SK-N-SH (cell line): ENCODE results near the gene CLMP. TPM values are rescaled to one million over a fixed set of nuclear protein-coding genes. Genes with fewer than 3 reads are reported as not detected.

Experiments used
- CTCF ChIA-PET: fragments of 300-600, 350-600 bp; formaldehyde crosslinking; extraction: SDS; loops from one replicate; lab custom pipeline; 2021; lab: Yijun Ruan, JAX
- POLR2A ChIA-PET: fragments of 350-600 bp; sonication (Branson Sonifier 250); formaldehyde crosslinking; extraction: SDS; loops from one replicate; lab custom pipeline; 2020; ENCODE audit warnings: antibody characterized with exemption, inconsistent platforms; lab: Yijun Ruan, JAX
- DNase-seq: peaks from one replicate; pipeline ENCODE4 v3.0.0; 2012
- H2AFZ ChIP-seq: fragments of 200-600 bp; sonication (generic); 2 replicates; pipeline ENCODE4 v1.8.1; 2016; ENCODE audit warnings: antibody characterized with exemption, mild to moderate bottlenecking, low read depth
- H3F3A ChIP-seq: fragments of 200-600 bp; sonication (generic); replicated peaks from 2 replicates; pipeline ENCODE3; 2016; ENCODE audit warnings: antibody characterized with exemption, mild to moderate bottlenecking; ENCODE audit not compliant: insufficient read depth
- H3K27ac ChIP-seq, 2 experiments: fragments of 200-500 bp in 1 of 2; fragments of 200-600 bp in 1 of 2; sonication (Bioruptor generic) in 1 of 2; sonication (generic), shearing (Covaris generic) in 1 of 2; 2 replicates each; pipeline versions ENCODE4 v1.5.1 to v1.6.1; 2014 to 2016; ENCODE audit warnings: low read depth in 2 of 2, inconsistent platforms in 1 of 2, low read length in 1 of 2, mild to moderate bottlenecking in 1 of 2, mixed read lengths in 1 of 2
- H3K27me3 ChIP-seq: fragments of 200-600 bp; sonication (generic), shearing (Covaris generic); 2 replicates; pipeline ENCODE4 v1.6.1; 2016; ENCODE audit warnings: mixed run types; ENCODE audit not compliant: insufficient read depth
- H3K36me3 ChIP-seq, 2 experiments: fragments of 200-500 bp in 1 of 2; fragments of 200-600 bp in 1 of 2; sonication (Bioruptor generic) in 1 of 2; sonication (generic) in 1 of 2; replicated peaks in 1 of 2; 2 replicates each; pipeline versions ENCODE3 to v1.5.1; 2014 to 2016; ENCODE audit warnings: low read length in 1 of 2, mild to moderate bottlenecking in 1 of 2; ENCODE audit not compliant: insufficient read depth in 2 of 2, control insufficient read depth in 1 of 2
- H3K4me1 ChIP-seq, 2 experiments: fragments of 200-500 bp in 1 of 2; fragments of 200-600 bp in 1 of 2; sonication (Bioruptor generic) in 1 of 2; sonication (generic), shearing (Covaris generic) in 1 of 2; 2 replicates each; pipeline versions ENCODE4 v1.5.1 to v1.6.1; 2014 to 2016; ENCODE audit warnings: low read depth in 1 of 2, low read length in 1 of 2, mixed run types in 1 of 2; ENCODE audit not compliant: insufficient read depth in 2 of 2, control insufficient read depth in 1 of 2
- H3K4me2 ChIP-seq: fragments of 200-600 bp; sonication (generic), shearing (Covaris generic); 2 replicates; pipeline ENCODE4 v1.6.1; 2017; ENCODE audit warnings: mixed run types
- H3K4me3 ChIP-seq, 2 experiments: fragments of 200-500 bp in 1 of 2; fragments of 200-600 bp in 1 of 2; sonication (Bioruptor generic) in 1 of 2; sonication (generic), shearing (Covaris generic) in 1 of 2; 2 replicates each; pipeline versions ENCODE4 v1.5.1 to v1.8.1; 2014 to 2016; ENCODE audit warnings: low read depth in 2 of 2, inconsistent platforms in 1 of 2, low read length in 1 of 2, mild to moderate bottlenecking in 1 of 2, mixed read lengths in 1 of 2, moderate library complexity in 1 of 2
- H3K79me2 ChIP-seq: fragments of 200-600 bp; sonication (generic); 2 replicates; pipeline ENCODE4 v1.8.1; 2017; ENCODE audit warnings: mild to moderate bottlenecking; ENCODE audit not compliant: insufficient read depth
- H3K9ac ChIP-seq: fragments of 200-600 bp; sonication (generic); 2 replicates; pipeline ENCODE4 v1.6.1; 2017; ENCODE audit warnings: mixed run types
- H3K9me2 ChIP-seq: fragments of 200-600 bp; sonication (generic); 2 replicates; pipeline ENCODE4 v1.6.1; 2017; ENCODE audit warnings: mixed run types
- H3K9me3 ChIP-seq: fragments of 200-600 bp; sonication (generic); 2 replicates; pipeline ENCODE4 v1.6.1; 2017; ENCODE audit warnings: mixed run types, mild to moderate bottlenecking, moderate library complexity
- H4K20me1 ChIP-seq: fragments of 200-600 bp; sonication (generic); 2 replicates; pipeline ENCODE4 v1.6.1; 2017; ENCODE audit warnings: mild to moderate bottlenecking, mixed run types; ENCODE audit not compliant: insufficient read depth
- ELF1 ChIP-seq: IDR thresholded peaks from 2 replicates; pipeline ENCODE4 v1.4.0; 2012
- FOXJ3 ChIP-seq: sonication (generic); formaldehyde crosslinking; IDR thresholded peaks from 2 replicates; pipeline ENCODE4 v1.5.1; 2020; ENCODE audit warnings: mild to moderate bottlenecking, missing genetic modification reagents
- GABPA ChIP-seq: IDR thresholded peaks from 2 replicates; pipeline ENCODE4 v1.4.0; 2012; ENCODE audit warnings: low read depth, mild to moderate bottlenecking
- GATA2 ChIP-seq: sonication (generic); formaldehyde crosslinking; IDR thresholded peaks from 2 replicates; pipeline ENCODE4 v1.5.0; 2020; ENCODE audit warnings: mild to moderate bottlenecking, missing genetic modification reagents
- JUND ChIP-seq: IDR thresholded peaks from 2 replicates; pipeline ENCODE4 v1.4.0; 2012
- MAX ChIP-seq: IDR thresholded peaks from 2 replicates; pipeline ENCODE4 v1.4.0; 2012; ENCODE audit warnings: low read depth
- MEF2A ChIP-seq: IDR thresholded peaks from 2 replicates; pipeline ENCODE4 v1.4.0; 2012; ENCODE audit warnings: low read depth, borderline replicate concordance
- MXI1 ChIP-seq: IDR thresholded peaks from 2 replicates; pipeline ENCODE4 v1.6.1; 2012; ENCODE audit warnings: mild to moderate bottlenecking, low read depth, low read length, improper control_type of control experiment
- NRF1 ChIP-seq: IDR thresholded peaks from 2 replicates; pipeline ENCODE4 v1.6.1; 2012; ENCODE audit warnings: low read depth, mild to moderate bottlenecking, low read length
- PBX3 ChIP-seq: IDR thresholded peaks from 2 replicates; pipeline ENCODE4; 2012
- RAD21 ChIP-seq: IDR thresholded peaks from 2 replicates; pipeline ENCODE4 v1.6.1; 2012; ENCODE audit warnings: mild to moderate bottlenecking, low read length
- RCOR1 ChIP-seq: fragments of 150-350 bp; IDR thresholded peaks from 2 replicates; pipeline ENCODE4 v1.6.1; 2017; ENCODE audit warnings: antibody characterized with exemption, low read length
- RFX5 ChIP-seq: IDR thresholded peaks from 2 replicates; pipeline ENCODE4 v1.6.1; 2012; ENCODE audit warnings: mild to moderate bottlenecking, improper control_type of control experiment, low read length
- SIN3A ChIP-seq: IDR thresholded peaks from 2 replicates; pipeline ENCODE4 v1.6.1; 2012; ENCODE audit warnings: low read depth, mild to moderate bottlenecking, low read length, moderate library complexity, borderline replicate concordance
- SMC3 ChIP-seq: IDR thresholded peaks from 2 replicates; pipeline ENCODE4 v1.6.1; 2012; ENCODE audit warnings: low read depth, low read length, improper control_type of control experiment
- TAF1 ChIP-seq: IDR thresholded peaks from 2 replicates; pipeline ENCODE4 v1.6.1; 2012; ENCODE audit warnings: low read depth, mild to moderate bottlenecking, low read length, moderate library complexity, borderline replicate concordance
- TCF12 ChIP-seq: IDR thresholded peaks from 2 replicates; pipeline ENCODE4 v1.4.0; 2012
- USF1 ChIP-seq: IDR thresholded peaks from 2 replicates; pipeline ENCODE4 v1.4.0; 2012; ENCODE audit warnings: low read depth, borderline replicate concordance
- ZBTB33 ChIP-seq: IDR thresholded peaks from 2 replicates; pipeline ENCODE4 v1.4.0; 2012; ENCODE audit warnings: low read depth, borderline replicate concordance
- WGBS: methylation state at CpG from one replicate; pipeline ENCODE4 v1.1.6; 2017; ENCODE audit warnings: low lambda C conversion rate; 5-methylcytosine and 5-hydroxymethylcytosine counted together
- polyA plus RNA-seq, 3 experiments: library from polyadenylated mRNA; depleted of rRNA; stranded (reverse); fragments of >200 nt; gene quantifications; 2 replicates each; pipeline ENCODE4 v1.2.3, GENCODE V29; 2012

The CLMP gene
- polyA plus RNA-seq, 1 of the 3 experiments (the other 2 are of a cell fraction), result 61.9 TPM

GRCh38 chr11:123072332-123072761 is 122.7 kb downstream of the CLMP start:
- DNase-seq, result no peak
- Histone ChIP-seq H3K4me3 (no peak overlapping the region), H3K27me3 (no peaks in the 10 kb centered on the region), H3K9me2 (no peaks in the 10 kb centered on the region), H3K27ac (no peak overlapping the region), H2AFZ (no peak overlapping the region), H3K36me3 (peaks cover 36 to 74% of the 10 kb centered on the region in 2 experiments), H3K4me2 (no peak overlapping the region), H3K79me2 (peaks cover 13% of the 10 kb centered on the region), H3K9me3 (no peaks in the 10 kb centered on the region), H3K9ac (no peak overlapping the region), H3K4me1 (no peaks in the 10 kb centered on the region), H4K20me1 (no peaks in the 10 kb centered on the region), H3F3A (peaks cover 21% of the 10 kb centered on the region)
- ChIA-PET CTCF (interaction anchor here (1.1 to 1.2 kb wide), 2 partner anchors 31 to 52 kb away, joined by 3 read pairs; no protein-coding TSS in a partner anchor), POLR2A (no interaction called here)
- WGBS, result 65% methylated on average over 2 of the region's 2 CpGs
- no peak for TF ChIP-seq FOXJ3 (CRISPR knock-in tag)
- TF ChIP-seq MEF2A, result no peak
- TF ChIP-seq MXI1, result no peak
- no peak for TF ChIP-seq ZBTB33
- TF ChIP-seq RCOR1, result no peak
- no peak for TF ChIP-seq NRF1
- TF ChIP-seq PBX3, result no peak
- no peak for TF ChIP-seq SIN3A
- no peak for TF ChIP-seq USF1
- TF ChIP-seq GABPA, result no peak
- no peak for TF ChIP-seq TAF1
- no peak for TF ChIP-seq JUND
- TF ChIP-seq, all 33 proteins: peak for 0

- Histone ChIP-seq H3K4me1 (peaks cover 0 to 12% of the 10 kb centered on the region in 2 experiments; a peak in 1 of 4 replicates), H3K27me3 (no peaks in the 10 kb centered on the region), H3K79me2 (peaks cover 20% of the 10 kb centered on the region), H3K4me2 (no peak overlapping the region), H2AFZ (no peak overlapping the region; the same call in 1 of the 2 replicates), H3K9me3 (no peaks in the 10 kb centered on the region), H3F3A (peaks cover 32% of the 10 kb centered on the region), H3K9me2 (no peaks in the 10 kb centered on the region), H4K20me1 (no peaks in the 10 kb centered on the region), H3K36me3 (peaks cover 36 to 57% of the 10 kb centered on the region in 2 experiments), H3K4me3 (no peak overlapping the region), H3K27ac (no peak overlapping the region), H3K9ac (no peak overlapping the region)
- no peak for DNase-seq
- 94% methylated on average over 5 of the region's 5 CpGs for WGBS
- ChIA-PET CTCF (no interaction called here), POLR2A (no interaction called here)
- TF ChIP-seq RCOR1, result no peak
- no peak for TF ChIP-seq MXI1
- TF ChIP-seq ZBTB33, result no peak
- no peak for TF ChIP-seq RFX5
- TF ChIP-seq MAX, result no peak
- TF ChIP-seq NRF1, result no peak
- TF ChIP-seq TCF12, result no peak
- TF ChIP-seq ELF1, result no peak
- no peak for TF ChIP-seq RAD21
- no peak for TF ChIP-seq GATA2
- no peak for TF ChIP-seq GABPA
- no peak for TF ChIP-seq SMC3
Measured at GRCh38 chr11:123069908-123070821, 124.9 kb downstream of the CLMP start.
